WTC11 (cell line): ENCODE data around the gene SRRT.

Source experiments
- CTCF ChIP-seq: fragments of 200-600 bp; IDR thresholded peaks from 2 replicates; pipeline ENCODE4 v1.8.0; 2022; ENCODE audit warnings: antibody characterized with exemption
- NR3C1 ChIP-seq: sonication (generic); formaldehyde crosslinking; conservative IDR thresholded peaks from 2 replicates; pipeline ENCODE4 v1.8.1; 2023; ENCODE audit warnings: low read depth, mild to moderate bottlenecking, missing genetic modification reagents
- SP1 ChIP-seq: sonication (generic); formaldehyde crosslinking; conservative IDR thresholded peaks from 2 replicates; pipeline ENCODE4 v1.8.1; 2022; ENCODE audit warnings: missing genetic modification reagents
- TEAD1 ChIP-seq: sonication (generic); formaldehyde crosslinking; IDR thresholded peaks from 2 replicates; pipeline ENCODE4 v1.8.0; 2022; ENCODE audit warnings: mild to moderate bottlenecking, missing genetic modification reagents
- USF2 ChIP-seq: sonication (generic); formaldehyde crosslinking; IDR thresholded peaks from 2 replicates; pipeline ENCODE4 v1.8.1; 2023; ENCODE audit warnings: mild to moderate bottlenecking, missing genetic modification reagents, moderate library complexity
- ZBTB21 ChIP-seq: sonication (generic); formaldehyde crosslinking; IDR thresholded peaks from 2 replicates; pipeline ENCODE4 v1.8.1; 2023; ENCODE audit warnings: mild to moderate bottlenecking, missing genetic modification reagents, borderline replicate concordance
- TF ChIP-seq, protein P1 (sequence below): sonication (generic); formaldehyde crosslinking; IDR thresholded peaks from 2 replicates; pipeline ENCODE4 v1.8.0; 2022; ENCODE audit warnings: mild to moderate bottlenecking, missing genetic modification reagents

DNA sequence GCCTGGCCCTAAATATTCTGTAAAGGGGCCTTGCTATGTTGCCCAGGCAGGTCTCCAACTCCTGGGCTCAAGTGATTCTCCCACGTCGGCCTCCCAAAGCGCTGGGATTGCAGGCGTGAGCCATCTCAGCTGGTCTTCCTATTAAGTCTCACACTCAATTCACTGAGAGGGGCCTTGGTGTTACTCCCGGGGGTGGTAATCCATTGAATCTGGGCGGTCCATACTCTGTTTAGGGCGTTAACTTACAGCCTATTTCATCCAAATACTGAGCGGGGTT is 665 bp upstream of the SRRT start:
- TF ChIP-seq CTCF, result no peak
- TF ChIP-seq SP1, result no peak
- TF ChIP-seq, protein P1, sequence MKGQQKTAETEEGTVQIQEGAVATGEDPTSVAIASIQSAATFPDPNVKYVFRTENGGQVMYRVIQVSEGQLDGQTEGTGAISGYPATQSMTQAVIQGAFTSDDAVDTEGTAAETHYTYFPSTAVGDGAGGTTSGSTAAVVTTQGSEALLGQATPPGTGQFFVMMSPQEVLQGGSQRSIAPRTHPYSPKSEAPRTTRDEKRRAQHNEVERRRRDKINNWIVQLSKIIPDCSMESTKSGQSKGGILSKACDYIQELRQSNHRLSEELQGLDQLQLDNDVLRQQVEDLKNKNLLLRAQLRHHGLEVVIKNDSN, result no peak
- no peak for TF ChIP-seq USF2 (CRISPR knock-in tag)
- TF ChIP-seq ZBTB21 (CRISPR knock-in tag), result no peak
- no peak for TF ChIP-seq TEAD1
- TF ChIP-seq NR3C1 (CRISPR knock-in tag), result no peak
